ENCODE measurements around the gene SSTR3.

- TF ChIP-seq L3MBTL2 (conservative IDR thresholded peaks at IDR 0.05): no peak
- TF ChIP-seq BHLHE40 (IDR thresholded peaks at IDR 0.05; ENCODE audit: borderline replicate concordance): no peak
- no peak for TF ChIP-seq TARDBP (IDR thresholded peaks at IDR 0.05)
Observed at GRCh38 chr22:37210041-37210803, 2.1 kb downstream of the SSTR3 start.
